ENCODE results near the gene PGBD5. TPM values are rescaled to one million over a fixed set of nuclear protein-coding genes. Genes with fewer than 3 reads are reported as not detected.
"Not testable (repeated sequence)": the region's sequence is repeated elsewhere in the genome, so short reads cannot be mapped to it uniquely, and the experiment has no call there.

PGBD5 gene
- total RNA-seq, 1 donor from 2014 or later, result 0.51 TPM

GRCh38 chr1:230424391-230425251, 1.5 kb downstream of the PGBD5 start:
- no peak for DNase-seq

DNA sequence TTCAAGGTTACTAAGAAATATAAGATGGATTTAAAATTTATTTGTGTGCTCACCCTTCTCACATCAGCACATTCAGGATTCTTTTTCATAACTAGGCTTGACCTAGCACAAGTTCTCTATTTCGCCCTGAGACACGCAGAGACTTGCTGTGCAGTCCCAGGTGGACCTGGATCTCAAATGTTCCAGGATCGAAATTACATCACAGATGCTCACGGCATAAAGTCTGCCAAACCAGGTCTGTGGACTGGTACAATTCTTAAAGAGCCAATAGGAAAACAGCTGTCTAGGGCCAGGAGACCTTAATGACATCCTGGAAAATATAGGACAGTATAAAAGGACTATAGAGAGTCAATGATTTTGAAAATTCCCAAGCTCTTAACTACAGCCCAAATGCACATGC, 2.2 kb downstream of the PGBD5 start:
- DNase-seq, result no peak

GRCh38 chr1:230423261-230423660, 2.9 kb downstream of the PGBD5 start:
- no peak for DNase-seq

DNA sequence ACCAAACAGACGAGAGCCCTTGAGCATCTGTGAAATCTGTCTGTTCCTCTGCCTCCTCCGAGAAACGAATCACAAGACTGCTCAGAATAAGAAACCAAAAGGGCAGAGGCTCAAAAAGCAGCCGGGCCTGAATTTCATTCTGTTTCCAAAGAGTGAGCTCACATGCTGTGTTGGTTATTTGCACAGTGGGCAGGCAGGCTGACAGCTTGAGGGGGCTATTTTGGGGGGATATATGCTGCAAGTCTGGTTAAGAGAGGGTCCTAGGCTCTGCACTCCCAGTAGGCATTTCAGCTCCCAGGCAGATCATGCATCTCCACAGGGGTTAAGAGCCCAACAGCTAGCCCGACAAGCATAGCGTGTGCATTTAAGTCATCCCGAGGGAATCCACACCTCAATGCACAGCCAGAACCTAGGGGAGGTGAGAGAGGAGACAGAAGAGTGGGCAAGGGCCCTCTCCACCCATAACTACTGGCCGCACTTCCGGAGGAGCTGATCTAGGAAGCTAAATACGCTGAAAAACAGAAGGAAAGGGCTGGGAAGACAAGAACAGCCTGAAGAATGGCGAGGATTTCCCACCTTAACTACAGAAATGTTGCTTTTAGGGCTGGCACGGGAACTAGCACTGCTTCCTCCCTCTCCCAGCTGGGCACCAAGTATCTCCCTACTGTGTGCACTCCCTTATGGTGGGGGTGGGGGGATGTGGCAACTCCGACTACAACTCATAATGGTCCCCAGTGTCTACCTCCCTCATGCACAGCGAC, 3.7 kb downstream of the PGBD5 start:
- no peak for DNase-seq

DNA sequence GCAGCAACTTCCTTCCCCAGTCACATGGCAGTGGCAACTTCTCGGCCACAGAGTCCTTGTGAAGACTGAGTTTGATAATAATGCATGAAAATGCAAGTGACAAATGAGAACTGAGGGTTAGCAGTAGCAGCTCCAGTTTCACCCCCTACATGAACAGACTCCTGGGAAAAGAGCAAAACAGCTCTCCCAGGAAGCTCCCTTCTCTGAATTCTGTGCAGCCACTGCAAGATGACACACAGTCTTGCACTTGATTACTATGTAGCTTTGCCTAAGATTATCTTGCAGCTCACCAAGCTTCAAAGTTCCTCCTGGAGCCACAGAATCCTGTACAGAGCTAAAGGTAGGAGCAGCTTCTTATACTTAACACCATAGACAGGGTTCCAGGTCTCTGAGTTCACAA, 4.7 kb downstream of the PGBD5 start:
- no peak for DNase-seq

DNA sequence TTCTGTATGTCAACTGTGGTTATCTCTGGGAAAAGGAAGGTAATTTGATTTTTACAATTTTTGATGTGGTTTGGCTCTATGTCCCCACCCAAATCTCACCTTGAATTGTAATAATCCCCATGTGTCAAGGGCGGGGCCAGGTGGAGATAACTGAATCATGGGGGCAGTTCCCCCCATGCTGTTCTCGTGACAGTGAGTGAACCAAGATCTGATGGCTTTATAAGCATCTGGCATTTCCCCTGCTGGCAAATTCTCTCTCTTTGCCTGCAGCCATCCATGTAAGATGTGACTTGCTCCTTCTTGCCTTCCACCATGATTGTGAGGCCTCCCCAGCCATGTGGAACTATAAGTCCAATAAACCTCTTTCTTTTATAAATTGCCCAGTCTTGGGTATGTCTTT, 5.8 kb downstream of the PGBD5 start:
- not testable (repeated sequence) for DNase-seq

GRCh38 chr1:230416430-230416829, 9.7 kb downstream of the PGBD5 start:
- no peak for DNase-seq

DNA sequence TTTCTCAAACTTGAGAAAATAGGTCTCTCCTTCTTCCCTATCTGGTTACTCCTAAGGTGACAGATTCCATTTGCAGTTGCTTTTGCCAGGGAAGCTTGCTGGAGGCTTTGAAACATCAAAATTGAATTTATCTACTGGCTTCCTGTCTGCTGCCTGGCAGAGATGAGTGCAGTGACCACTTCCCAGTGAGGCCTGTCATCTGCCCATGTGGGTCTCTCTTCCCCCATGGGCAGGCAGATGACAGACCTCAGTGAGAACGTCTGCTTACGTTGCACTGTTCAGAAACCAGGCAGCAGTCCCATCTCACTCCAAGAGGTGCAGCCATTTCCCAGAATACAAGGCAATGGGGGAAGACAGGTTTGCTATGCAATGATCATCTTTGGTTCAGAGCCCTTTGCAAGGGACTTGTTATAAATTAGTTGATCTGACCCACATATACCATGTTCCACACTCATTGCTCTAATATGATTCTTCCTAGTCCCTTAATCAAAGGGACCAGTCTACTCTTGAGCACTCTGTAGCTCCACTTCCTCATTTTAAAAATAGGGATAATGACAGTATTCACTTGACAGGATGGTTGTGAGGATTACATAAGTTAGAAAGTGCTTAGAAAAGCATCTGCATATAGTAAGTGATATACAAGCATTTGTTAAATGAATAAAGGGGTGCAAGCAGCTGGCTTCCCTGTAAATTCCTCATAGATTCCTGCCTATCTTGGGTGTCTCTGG, 10.6 kb downstream of the PGBD5 start:
- no peak for DNase-seq

DNA sequence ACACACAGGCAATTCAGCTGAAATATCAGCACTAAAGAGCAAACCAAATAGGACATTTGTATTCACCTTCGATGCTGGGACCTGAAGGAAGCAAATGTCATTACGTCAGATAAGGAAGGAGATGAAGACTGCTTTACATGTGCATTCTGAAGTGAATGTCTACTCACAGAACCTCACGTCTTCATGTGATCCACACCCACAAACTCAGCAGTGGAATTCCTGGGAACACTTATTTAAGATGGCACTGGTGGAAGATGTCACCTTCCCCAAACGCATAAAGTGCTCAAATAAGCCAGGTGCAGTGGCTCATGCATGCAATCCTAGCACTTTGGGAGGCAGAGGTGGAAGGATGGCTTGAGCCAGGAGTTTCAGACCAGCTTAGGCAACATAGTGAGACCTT, 11.4 kb downstream of the PGBD5 start:
- no peak for DNase-seq

- no peak for DNase-seq
These were observed 12.0 kb downstream of the PGBD5 start for GRCh38 chr1:230414102-230414501.

DNA sequence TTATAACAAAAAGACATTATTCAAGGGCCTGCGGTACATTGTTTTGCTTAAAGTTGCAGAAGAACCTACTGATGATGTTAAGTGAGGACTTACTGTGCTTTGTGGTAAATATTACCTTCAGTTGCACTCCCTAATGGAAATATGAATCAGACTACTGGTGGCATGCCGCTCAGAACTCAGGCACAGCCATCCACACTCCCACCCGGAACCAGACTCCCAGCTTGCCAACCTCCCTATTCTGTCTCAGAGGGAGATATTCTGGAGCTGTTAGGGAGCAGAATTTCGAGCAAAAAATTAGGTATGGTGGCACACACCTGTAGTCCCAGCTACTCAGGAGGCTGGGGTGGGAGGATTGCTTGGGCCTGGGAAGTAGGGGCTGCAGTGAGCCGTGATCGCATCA, 13.1 kb downstream of the PGBD5 start:
- no peak for DNase-seq

- DNase-seq, result no peak
These were observed 17.2 kb downstream of the PGBD5 start for GRCh38 chr1:230408971-230409370.

- DNase-seq, result no peak
These were observed 18.8 kb downstream of the PGBD5 start for GRCh38 chr1:230407351-230407750.

DNA sequence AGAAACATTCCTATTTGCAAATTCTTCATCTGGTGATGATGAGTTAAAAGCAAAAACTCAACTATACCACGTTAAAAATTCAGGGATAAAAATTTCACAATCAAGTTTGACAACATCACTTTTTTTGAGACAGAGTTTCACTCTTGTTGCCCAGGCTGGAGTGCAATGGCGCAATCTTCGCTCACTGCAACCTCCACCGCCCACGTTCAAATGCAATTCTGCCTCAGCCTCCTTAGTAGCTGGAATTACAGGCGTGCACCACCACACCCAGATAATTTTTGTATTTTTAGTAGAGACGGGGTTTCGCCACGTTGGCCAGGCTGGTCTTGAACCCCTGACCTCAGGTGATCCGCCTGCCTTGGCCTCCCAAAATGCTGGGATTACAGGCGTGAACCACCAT, 19.4 kb downstream of the PGBD5 start:
- DNase-seq, result not testable (repeated sequence)

DNA sequence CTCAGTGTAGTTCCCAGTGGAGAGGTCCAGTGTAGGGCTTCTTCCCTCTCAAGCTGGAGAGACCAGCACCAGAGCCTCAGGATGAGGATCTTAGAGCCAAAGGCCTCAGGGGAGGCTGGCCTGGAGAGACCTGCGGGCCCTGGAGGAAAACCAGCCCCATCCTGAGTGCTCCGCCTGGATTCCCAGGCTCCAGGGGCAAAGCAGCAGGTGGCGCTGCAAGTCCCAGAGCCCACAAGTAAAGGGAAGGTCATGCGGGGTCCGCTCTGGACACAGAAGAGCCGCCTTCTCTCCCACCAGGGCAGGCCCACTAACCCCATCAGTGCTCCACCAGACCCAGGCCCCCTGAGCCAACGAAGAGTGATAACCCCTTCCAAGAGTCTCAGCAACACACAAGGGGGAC, 22.7 kb downstream of the PGBD5 start:
- DNase-seq, result no peak

- no peak for DNase-seq
These were observed 24.3 kb downstream of the PGBD5 start for GRCh38 chr1:230401763-230402294.

GRCh38 chr1:230401101-230401500, 25.0 kb downstream of the PGBD5 start:
- DNase-seq, result no peak

- no peak for DNase-seq
These were observed 26.2 kb downstream of the PGBD5 start for GRCh38 chr1:230400007-230400344.

- no peak for DNase-seq
These were observed 26.7 kb downstream of the PGBD5 start for GRCh38 chr1:230399321-230400006.

DNA sequence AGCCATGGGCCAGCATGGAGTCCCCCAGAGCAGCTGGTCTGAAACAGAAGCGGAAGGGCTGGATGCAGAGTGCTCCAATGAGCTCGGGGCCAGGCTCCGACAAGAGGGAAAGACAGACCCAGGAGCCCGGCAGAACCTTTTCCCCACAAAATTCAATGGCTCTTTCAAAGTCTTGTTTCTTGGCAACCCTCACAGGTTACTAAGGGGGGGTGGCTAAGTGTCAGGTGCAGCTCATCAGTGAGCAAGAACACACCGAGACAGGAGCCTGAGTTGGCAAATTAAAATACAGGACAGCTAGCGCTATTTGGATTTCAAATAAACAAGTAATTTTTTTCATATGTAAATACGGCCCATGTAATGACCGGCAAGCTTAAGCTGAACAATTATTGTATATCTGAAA, 27.3 kb downstream of the PGBD5 start:
- no peak for DNase-seq

GRCh38 chr1:230396966-230397365, 29.2 kb downstream of the PGBD5 start:
- DNase-seq, result no peak

- DNase-seq, result no peak
These were observed 30.2 kb downstream of the PGBD5 start for GRCh38 chr1:230395932-230396331.

- no peak for DNase-seq
These were observed 31.4 kb downstream of the PGBD5 start for GRCh38 chr1:230394741-230395140.
